Endothelial cell of umbilical vein (primary cell): ENCODE measurements around the gene GHRHR. TPM values are rescaled to one million over a fixed set of nuclear protein-coding genes. Genes with fewer than 3 reads are reported as not detected.

Experiments
- BruUV-seq: library from RNA; stranded (reverse); fragments of 400-500 nt; replicated peaks from 2 replicates; lab custom pipeline; 2021; lab: Mats Ljungman, UMichigan
- CTCF ChIA-PET: fragments of 300-600, 350-600 bp; sonication (Branson Sonifier 250); formaldehyde crosslinking; loops from one replicate; lab custom pipeline; 2021; ENCODE audit warnings: antibody characterized with exemption, inconsistent platforms; lab: Charles Lee
- POLR2A ChIA-PET: fragments of 300-600, 350-600 bp; sonication (Branson Sonifier 250); formaldehyde crosslinking; loops from one replicate; lab custom pipeline; 2021; ENCODE audit warnings: antibody characterized with exemption, inconsistent platforms; lab: Charles Lee
- DNase-seq: peaks from one replicate; pipeline ENCODE4 v3.0.0-alpha.2; 2011; ENCODE audit warnings: low read depth, low spot score
- FAIRE-seq: peaks from 2 replicates; lab custom pipeline; 2011; peaks lifted over from hg19 to GRCh38; lab: Jason Lieb, UNC
- H2AFZ ChIP-seq: 2 replicates; pipeline ENCODE4 v1.6.0; 2012; ENCODE audit warnings: low read depth, low read length, control low read depth, inconsistent platforms
- H3K27ac ChIP-seq: 2 replicates; pipeline ENCODE4 v1.5.1; 2011; ENCODE audit warnings: low read depth, mild to moderate bottlenecking, control low read depth, low read length, moderate library complexity; ENCODE audit not compliant: insufficient read depth
- H3K27me3 ChIP-seq, 2 experiments: 2 replicates each; pipeline versions ENCODE4 v1.6.0 to v1.6.1; 2011; ENCODE audit warnings: low read length in 2 of 2, mixed read lengths in 1 of 2; ENCODE audit not compliant: control insufficient read depth in 2 of 2, insufficient read depth in 2 of 2
- H3K36me3 ChIP-seq, 2 experiments: 2 replicates in 1 of 2; 3 replicates in 1 of 2; pipeline ENCODE4 v1.5.1; 2011; ENCODE audit warnings: low read length in 2 of 2, mild to moderate bottlenecking in 1 of 2, moderate library complexity in 1 of 2; ENCODE audit not compliant: control insufficient read depth in 2 of 2, insufficient read depth in 2 of 2; ENCODE audit errors: extremely low read depth in 1 of 2
- H3K4me1 ChIP-seq: 3 replicates; pipeline ENCODE4 v1.5.1; 2011; ENCODE audit warnings: mild to moderate bottlenecking, low read length; ENCODE audit not compliant: control insufficient read depth, insufficient read depth; ENCODE audit errors: extremely low read depth
- H3K4me2 ChIP-seq: 2 replicates; pipeline ENCODE4 v1.6.1; 2011; ENCODE audit warnings: low read length, control low read depth, mixed read lengths; ENCODE audit not compliant: insufficient read depth
- H3K4me3 ChIP-seq, 3 experiments: fragments of 200-600 bp in 1 of 3; sonication (generic), shearing (Covaris generic) in 1 of 3; replicated peaks in 1 of 3; 2 replicates each; pipeline ENCODE4 v1.5.1; 2011 to 2016; ENCODE audit warnings: control low read depth in 3 of 3, low read length in 3 of 3, mild to moderate bottlenecking in 2 of 3, inconsistent platforms in 1 of 3, low read depth in 1 of 3, moderate library complexity in 1 of 3; ENCODE audit not compliant: insufficient read depth in 1 of 3
- H3K79me2 ChIP-seq: 2 replicates; pipeline ENCODE4 v1.6.0; 2012; ENCODE audit warnings: low read length, inconsistent platforms; ENCODE audit not compliant: control insufficient read depth, insufficient read depth
- H3K9ac ChIP-seq: replicated peaks from 2 replicates; pipeline ENCODE3; 2011; ENCODE audit warnings: low read length, control low read depth; ENCODE audit not compliant: insufficient read depth; ENCODE audit errors: extremely low read depth
- H3K9me1 ChIP-seq: replicated peaks from 3 replicates; pipeline ENCODE4 v1.6.0; 2011; ENCODE audit warnings: mild to moderate bottlenecking, low read length; ENCODE audit not compliant: control insufficient read depth, insufficient read depth; ENCODE audit errors: extremely low read depth
- H3K9me3 ChIP-seq: replicated peaks from 2 replicates; pipeline ENCODE4 v1.5.1; 2012; ENCODE audit warnings: low read length, inconsistent platforms; ENCODE audit not compliant: control insufficient read depth, insufficient read depth
- H4K20me1 ChIP-seq: replicated peaks from 2 replicates; pipeline ENCODE3; 2011; ENCODE audit warnings: mild to moderate bottlenecking, low read length; ENCODE audit not compliant: control insufficient read depth, insufficient read depth; ENCODE audit errors: extremely low read depth
- CTCF ChIP-seq, 2 donors: IDR thresholded peaks; 1 replicate in 1 of 2; 2 replicates in 1 of 2; pipeline ENCODE4 v1.5.1; 2011; ENCODE audit warnings: low read length in 2 of 2, mild to moderate bottlenecking in 2 of 2, moderate library complexity in 2 of 2, control low read depth in 1 of 2, inconsistent platforms in 1 of 2, low read depth in 1 of 2; ENCODE audit not compliant: insufficient read depth in 1 of 2; ENCODE audit errors: extremely low read depth in 1 of 2
- EZH2 ChIP-seq: IDR thresholded peaks from 2 replicates; pipeline ENCODE4 v1.6.1; 2012; ENCODE audit warnings: borderline replicate concordance, low read depth, mild to moderate bottlenecking, moderate library complexity, low read length, inconsistent platforms; ENCODE audit not compliant: severe bottlenecking
- FOS ChIP-seq: IDR thresholded peaks from 2 replicates; pipeline ENCODE4 v1.6.1; 2011; ENCODE audit warnings: mild to moderate bottlenecking, low read length, moderate library complexity, borderline replicate concordance; ENCODE audit not compliant: insufficient read depth
- GATA2 ChIP-seq: IDR thresholded peaks from 2 replicates; pipeline ENCODE4 v1.7.0; 2011; ENCODE audit warnings: low read depth, mild to moderate bottlenecking, moderate library complexity, mixed read lengths, low read length; ENCODE audit not compliant: insufficient read length, insufficient read depth
- JUN ChIP-seq: IDR thresholded peaks from 2 replicates; pipeline ENCODE4 v1.6.1; 2011; ENCODE audit warnings: borderline replicate concordance, low read depth; ENCODE audit not compliant: insufficient read length, insufficient read depth
- MYC ChIP-seq: IDR thresholded peaks from one replicate; pipeline ENCODE4 v1.6.1; 2011; ENCODE audit warnings: mild to moderate bottlenecking, low read depth, low read length
- POLR2A ChIP-seq: IDR thresholded peaks from 2 replicates; pipeline ENCODE4 v1.6.1; 2012; ENCODE audit warnings: low read depth, mild to moderate bottlenecking, control low read depth, low read length
- POLR2AphosphoS5 ChIP-seq: IDR thresholded peaks from 2 replicates; pipeline ENCODE4 v1.6.1; 2012; ENCODE audit warnings: low read depth, mild to moderate bottlenecking, control low read depth, low read length, moderate library complexity; ENCODE audit not compliant: insufficient read depth
- dilution Hi-C: fragments of 300-500 bp; cut with MboI; formaldehyde crosslinking; loops from one replicate; pipeline ENCODE4 v1.15.0; 2019; ENCODE audit warnings: low sequenced_read_pairs; ENCODE audit not compliant: extremely low pct_ligation_motif_present
- intact Hi-C: fragments of 100-400 bp; cut with micrococcal nuclease; formaldehyde crosslinking; loops from one replicate; pipeline ENCODE4 v1.10.0; 2022
- polyA plus RNA-seq, 4 experiments: library from polyadenylated mRNA; depleted of rRNA in 3 of 4; stranded (reverse) in 3 of 4; unstranded in 1 of 4; fragments of >200 nt; gene quantifications; 2 replicates each; pipeline versions ENCODE4 v1.2.1 to v1.2.3, GENCODE V29; 2011 to 2012; ENCODE audit warnings: missing spikeins in 1 of 4
- total RNA-seq: library from RNA; stranded (reverse); gene quantifications from 2 replicates; pipeline ENCODE4 v1.2.3, GENCODE V29; 2021
- TF ChIP-seq, protein P1 (sequence below): IDR thresholded peaks from 2 replicates; pipeline ENCODE4 v1.6.1; 2011; ENCODE audit not compliant: insufficient read depth, insufficient read length

GHRHR gene
- total and polyA plus RNA-seq, 2 donors (not counting 3 experiments of a cell fraction or from before 2014, with no cell fraction given), result not detected

GRCh38 chr7:30970074-30970473, 6.3 kb downstream of the GHRHR start:
- DNase-seq (no peak), FAIRE-seq (no peak)
- H3K27me3 ChIP-seq, result peaks cover 19 to 29% of the 10 kb centered on the region in 2 experiments
- H2AFZ ChIP-seq, result no peak overlapping the region
- H3K27ac ChIP-seq, result no peak overlapping the region
- H3K9me3 ChIP-seq, result no peaks in the 10 kb centered on the region
- no peaks in the 10 kb centered on the region for H3K36me3 ChIP-seq
- no peaks in the 10 kb centered on the region for H4K20me1 ChIP-seq
- BruUV-seq, result no TSS peak
- intact Hi-C loops (no loop called here), dilution Hi-C loops (no loop called here)
- H3K9ac ChIP-seq, result no peak overlapping the region
- H3K4me1 ChIP-seq, result no peaks in the 10 kb centered on the region
- H3K4me3 ChIP-seq, result no peak overlapping the region
- TF ChIP-seq FOS (no peak), MYC (no peak), JUN (no peak), POLR2A (no peak), POLR2AphosphoS5 (no peak), CTCF (IDR thresholded peaks at IDR 0.05; ENCODE audit: extremely low read depth in 1 of 2, insufficient read depth in 1 of 2, low read depth in 1 of 2, low read length in 2 of 2) (no peak), GATA2 (no peak), EZH2 (no peak)
- TF ChIP-seq, protein P1, sequence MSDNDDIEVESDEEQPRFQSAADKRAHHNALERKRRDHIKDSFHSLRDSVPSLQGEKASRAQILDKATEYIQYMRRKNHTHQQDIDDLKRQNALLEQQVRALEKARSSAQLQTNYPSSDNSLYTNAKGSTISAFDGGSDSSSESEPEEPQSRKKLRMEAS, result no peak
- H3K79me2 ChIP-seq, result no peaks in the 10 kb centered on the region
- POLR2A ChIA-PET, result no interaction called here
- H3K4me2 ChIP-seq, result no peak overlapping the region
- no peaks in the 10 kb centered on the region for H3K9me1 ChIP-seq
- CTCF ChIA-PET, result interaction anchor here (1.4 to 4.6 kb wide), 5 partner anchors 12 to 168 kb away, joined by 3 to 22 read pairs (median 6); no protein-coding TSS in a partner anchor
